Amygdala (tissue), 56 donors: Measurements from ENCODE around the gene TBCCD1.
"Not testable (repeated sequence)": the region's sequence is repeated elsewhere in the genome, so short reads cannot be mapped to it uniquely, and the experiment has no call there.

Experiments used
- DNase-seq, 56 donors: peaks; one replicate each; lab custom pipeline; 2025; lab: John Stamatoyannopoulos, UW

The TBCCD1 gene

DNA sequence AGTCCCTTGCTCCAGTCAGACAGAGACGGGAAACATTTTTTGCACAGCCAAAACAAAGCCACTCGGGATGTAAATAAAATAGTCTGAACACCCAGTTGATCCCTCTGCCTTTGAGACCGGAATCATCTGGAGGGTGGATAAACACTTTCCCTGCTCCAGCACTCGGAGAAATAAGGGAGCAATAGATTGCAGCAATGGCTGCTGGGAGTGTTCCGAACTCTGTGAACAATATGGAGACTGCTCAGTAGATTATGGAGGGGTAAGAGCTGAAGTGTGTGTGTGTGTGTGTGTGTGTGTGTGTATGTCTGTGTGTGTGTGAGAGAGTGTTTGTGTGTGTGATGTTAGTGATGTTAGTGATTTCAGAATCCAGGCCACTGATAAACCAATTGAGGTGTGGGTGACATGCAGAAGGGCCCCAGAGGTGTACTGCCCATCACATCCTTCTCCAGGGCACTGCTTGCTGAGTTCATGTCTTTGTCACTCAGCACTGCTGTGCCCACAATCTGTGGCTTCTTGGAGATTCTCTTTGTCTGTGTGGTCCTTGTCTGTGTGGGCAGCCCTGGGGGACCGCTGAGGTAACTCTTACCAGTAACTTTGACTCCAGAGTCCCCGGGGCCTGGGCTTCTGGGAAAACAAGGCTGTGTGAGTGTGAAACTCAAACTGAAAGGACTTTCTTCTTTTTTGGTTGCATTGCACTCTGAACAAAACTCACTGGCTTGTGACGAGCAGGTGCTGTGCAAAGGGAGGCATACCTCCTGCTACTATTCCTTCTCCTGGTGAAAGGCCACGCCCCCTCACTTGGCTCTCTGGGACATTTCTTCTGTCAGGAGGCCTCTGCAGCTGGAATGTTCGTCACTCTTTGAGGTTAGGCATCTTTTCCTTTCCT lies 45.9 kb downstream of the TBCCD1 start:
- no peak for DNase-seq

- no peak for DNase-seq
Observed at GRCh38 chr3:186520431-186520830, 46.7 kb downstream of the TBCCD1 start.

- no peak for DNase-seq
Observed at GRCh38 chr3:186519021-186519658, 48.0 kb downstream of the TBCCD1 start.

GRCh38 chr3:186517218-186517617 lies 49.9 kb downstream of the TBCCD1 start:
- DNase-seq: peak in 1 of 56 donors; percentile 10

DNA sequence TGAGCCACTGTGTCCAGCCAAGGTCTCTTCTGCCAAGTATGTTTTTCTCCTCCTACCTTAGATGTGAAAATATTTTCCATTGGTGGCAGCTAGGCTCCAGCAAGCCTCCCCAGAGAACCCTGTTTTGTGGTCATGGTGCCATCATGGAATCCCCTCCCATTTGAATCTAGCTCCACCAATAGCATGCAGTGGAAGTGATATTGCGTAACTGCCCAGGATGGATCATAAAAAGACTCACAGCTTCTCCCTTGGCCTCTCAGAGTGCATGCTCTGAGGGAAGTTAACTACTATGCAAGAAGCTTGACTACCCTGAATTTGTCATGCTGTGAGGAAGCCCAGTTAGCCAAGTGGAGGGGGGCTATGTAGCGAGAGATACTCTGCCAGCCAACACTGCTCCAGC lies 50.5 kb downstream of the TBCCD1 start:
- no peak for DNase-seq

DNA sequence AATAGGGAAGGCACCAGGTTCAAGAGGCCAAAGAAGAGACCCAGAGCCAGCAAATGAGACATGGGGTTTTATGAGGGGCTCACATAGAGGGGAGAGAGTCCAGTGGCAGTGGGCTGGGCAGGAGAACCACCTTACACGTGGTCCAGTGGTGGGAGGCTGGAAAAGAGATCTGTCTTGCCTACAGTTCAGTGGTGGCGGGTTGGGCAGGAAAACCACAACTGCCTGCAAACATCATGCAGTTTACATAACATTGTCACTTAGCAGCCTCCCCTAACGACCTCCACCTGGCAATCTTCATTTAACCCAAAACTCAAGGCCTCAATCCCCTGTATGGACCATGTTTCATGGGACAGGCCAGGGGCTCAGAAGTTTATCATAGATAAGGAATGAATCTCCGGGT lies 52.0 kb downstream of the TBCCD1 start:
- DNase-seq: no peak

DNA sequence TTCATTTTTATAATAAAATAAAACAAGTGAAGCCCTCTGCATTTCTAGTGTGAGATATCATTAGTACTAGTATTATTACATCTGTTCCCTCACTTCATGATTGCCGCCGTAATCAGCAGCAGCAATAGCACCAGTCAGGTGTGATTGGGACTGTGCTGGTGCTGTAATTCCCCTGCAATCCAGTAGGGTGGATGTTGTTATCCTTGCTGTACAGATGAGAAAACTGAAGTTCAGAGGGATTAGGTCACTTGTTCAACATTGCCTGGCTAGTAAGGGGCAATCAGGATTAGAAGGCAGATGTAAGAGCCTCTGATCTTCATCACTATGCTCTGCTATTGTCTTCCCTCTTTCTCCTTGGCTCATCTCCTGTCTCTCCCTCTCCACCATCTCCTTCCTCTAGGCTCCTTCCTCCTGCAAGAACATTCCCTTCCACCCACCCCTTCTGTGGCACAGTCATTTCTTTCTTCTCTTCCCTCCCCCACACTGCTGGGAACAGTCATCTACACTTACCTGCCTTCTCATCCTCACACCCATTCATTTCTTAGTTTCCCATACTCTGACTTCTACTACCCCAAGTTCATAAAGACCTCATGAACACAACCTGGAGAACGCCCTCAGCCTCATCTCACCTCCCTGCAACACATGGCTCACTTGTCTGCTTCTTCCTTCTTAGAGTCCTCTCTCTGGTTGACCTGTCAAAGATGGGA lies 52.7 kb downstream of the TBCCD1 start:
- no peak for DNase-seq

- DNase-seq: no peak
Observed at GRCh38 chr3:186513386-186513785, 53.8 kb downstream of the TBCCD1 start.

- DNase-seq: no peak
Observed at GRCh38 chr3:186512570-186513302, 54.4 kb downstream of the TBCCD1 start.

- DNase-seq: no peak
Observed at GRCh38 chr3:186511702-186512101, 55.4 kb downstream of the TBCCD1 start.

GRCh38 chr3:186511245-186511644 lies 55.9 kb downstream of the TBCCD1 start:
- DNase-seq: no peak

- peak in 1 of 56 donors; percentile 7 for DNase-seq
Observed at GRCh38 chr3:186510374-186511079, 56.6 kb downstream of the TBCCD1 start.

DNA sequence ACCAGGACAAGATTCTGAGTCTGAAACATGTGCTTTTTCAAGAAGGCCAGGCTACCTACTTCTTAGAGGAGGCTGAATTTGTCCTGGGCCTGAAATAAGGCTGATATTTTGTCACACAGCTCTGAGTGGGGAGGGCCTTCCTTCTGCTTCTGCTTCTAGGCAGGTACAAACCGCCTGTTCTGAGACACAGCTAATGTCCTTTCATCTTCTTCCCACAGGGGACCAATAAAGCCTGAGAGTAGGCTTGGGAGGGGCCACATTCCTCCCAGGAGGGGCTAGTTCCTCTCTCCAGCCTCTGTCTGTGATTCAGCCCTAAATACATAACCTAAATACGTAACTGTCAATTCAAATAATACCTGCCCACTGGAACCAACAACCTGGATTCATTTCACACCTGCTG lies 57.7 kb downstream of the TBCCD1 start:
- no peak for DNase-seq

DNA sequence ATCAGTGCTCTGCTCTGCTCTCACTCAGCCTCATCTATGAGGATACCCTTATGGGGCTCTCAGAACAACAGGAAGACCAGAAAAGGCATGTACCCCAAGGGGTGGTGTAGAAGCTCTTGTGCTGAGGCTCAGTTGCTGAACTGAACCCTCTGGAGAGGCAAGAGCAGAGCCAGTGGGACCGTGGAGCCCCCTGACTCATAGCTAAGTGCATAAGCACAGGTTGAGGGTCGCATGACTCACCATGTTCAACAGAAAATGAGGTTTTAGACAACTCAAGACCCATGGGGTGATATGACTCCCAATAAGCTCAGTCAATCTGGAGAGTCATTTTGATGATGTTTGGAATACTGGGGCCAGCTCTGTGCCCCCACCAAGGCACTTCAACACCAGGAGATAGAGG lies 60.3 kb downstream of the TBCCD1 start:
- DNase-seq: no peak

GRCh38 chr3:186506191-186506739 lies 60.9 kb downstream of the TBCCD1 start:
- no peak for DNase-seq

DNA sequence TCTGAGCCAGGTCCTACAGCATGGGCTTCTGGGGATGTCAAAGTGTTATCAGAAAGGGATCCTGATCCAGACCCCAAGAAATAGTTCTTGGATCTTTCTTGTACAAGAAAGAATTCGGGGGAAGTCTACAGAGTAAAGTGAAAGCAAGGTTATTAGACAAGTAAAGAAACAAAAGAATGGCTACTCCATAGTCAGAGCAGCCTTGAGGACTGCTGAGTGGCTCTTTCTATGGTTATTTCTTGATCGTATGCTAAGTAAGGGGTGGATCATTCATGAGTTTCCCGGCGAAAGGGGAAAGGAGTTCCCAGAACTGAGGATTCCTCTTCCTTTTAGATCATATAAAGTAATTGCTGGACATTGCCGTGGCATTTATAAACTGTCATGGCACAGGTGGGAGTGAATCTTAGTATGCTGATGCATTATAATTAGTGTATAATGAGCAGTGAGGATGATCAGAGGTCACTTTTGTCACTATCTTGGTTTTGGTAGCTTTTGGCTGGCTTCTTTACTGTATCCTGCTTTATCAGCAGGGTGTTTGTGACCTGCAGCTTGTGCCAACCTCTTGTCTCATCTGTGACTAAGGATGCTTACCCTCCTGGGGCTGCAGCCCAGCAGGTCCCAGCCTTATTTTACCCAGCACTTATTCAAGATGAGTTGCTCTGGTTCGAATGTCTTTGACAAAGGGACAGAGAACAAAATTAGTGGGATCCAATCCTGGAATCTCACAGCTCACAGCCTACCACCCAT lies 64.0 kb downstream of the TBCCD1 start:
- no peak for DNase-seq

GRCh38 chr3:186502138-186502948 lies 64.8 kb downstream of the TBCCD1 start:
- no peak for DNase-seq

DNA sequence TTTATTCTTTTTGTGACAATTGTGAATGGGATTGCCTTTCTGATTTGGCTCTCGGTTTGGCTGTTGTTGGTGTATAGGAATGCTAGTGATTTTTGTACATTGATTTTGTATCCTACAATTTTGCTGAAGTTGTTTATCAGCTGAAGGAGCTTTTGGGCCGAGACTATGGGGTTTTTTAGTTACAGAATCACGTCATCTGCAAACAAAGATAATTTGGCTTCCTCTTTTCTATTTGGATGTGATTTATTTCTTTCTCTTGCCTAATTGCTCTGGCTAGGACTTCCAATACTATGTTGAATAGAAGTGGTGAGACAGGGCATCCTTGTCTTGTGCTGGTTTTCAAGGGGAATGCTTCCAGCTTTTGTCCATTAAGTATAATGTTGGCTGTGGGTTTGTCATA lies 67.2 kb downstream of the TBCCD1 start:
- not testable (repeated sequence) for DNase-seq
